ENCODE measurements around the gene GIMAP6.
"Not testable (repeated sequence)": the region's sequence is repeated elsewhere in the genome, so short reads cannot be mapped to it uniquely, and the experiment has no call there.

GIMAP6 gene

DNA sequence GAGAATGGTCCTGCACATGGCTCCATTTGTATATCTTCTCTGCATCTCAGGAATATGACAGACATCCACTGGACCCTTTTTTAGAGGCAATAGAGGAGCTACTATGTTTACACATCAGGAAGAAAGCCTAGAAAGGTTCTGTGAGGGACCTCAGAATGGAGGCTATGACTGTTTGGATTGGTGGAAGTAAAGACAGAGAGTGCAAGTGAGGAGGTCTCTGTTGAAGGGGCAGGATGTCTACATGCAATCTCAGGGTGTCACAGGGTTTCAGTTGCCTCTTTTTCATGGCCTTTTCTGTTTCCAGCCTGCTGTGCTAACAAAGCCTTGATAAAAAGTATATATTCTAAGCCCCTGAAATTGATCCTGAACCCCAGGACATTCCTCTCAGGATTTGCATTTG is 9.7 kb upstream of the GIMAP6 start:
- no peaks in the 10 kb centered on the region for H3K27me3 ChIP-seq (ENCODE audit: control insufficient read depth, insufficient read depth, low read length)
- no peak overlapping the region for H3K9ac ChIP-seq (ENCODE audit: low read depth, low read length)

DNA sequence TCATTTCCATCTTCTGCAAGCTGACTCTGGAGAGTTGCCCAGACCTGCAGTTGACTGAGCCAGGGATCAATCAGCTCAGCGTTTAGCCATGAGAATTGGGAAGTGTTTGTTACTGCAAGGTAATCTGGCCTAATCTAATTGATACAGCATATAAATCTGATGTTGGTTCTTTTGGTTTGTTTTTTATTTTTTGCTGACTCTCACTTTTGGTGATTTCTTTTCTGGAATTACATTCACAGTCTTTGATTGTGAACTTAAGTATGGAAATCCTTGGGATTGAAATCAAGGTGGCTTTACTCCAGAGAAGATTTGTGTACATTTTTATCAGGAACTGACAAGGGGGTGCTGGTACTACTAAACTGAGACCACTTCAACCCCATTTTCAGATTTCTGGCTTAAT is 1.7 kb upstream of the GIMAP6 start:
- Histone ChIP-seq H3K9ac (ENCODE audit: low read depth, low read length) (no peak overlapping the region), H3K27me3 (ENCODE audit: control insufficient read depth, insufficient read depth, low read length) (no peaks in the 10 kb centered on the region), H3K9me3 (ENCODE audit: control insufficient read depth, insufficient read depth, low read length) (no peaks in the 10 kb centered on the region), H3K36me3 (ENCODE audit: control insufficient read depth, insufficient read depth, low read length) (no peaks in the 10 kb centered on the region), H3K4me1 (ENCODE audit: control insufficient read depth, insufficient read depth, low read length) (no peaks in the 10 kb centered on the region), H3K4me3 (ENCODE audit: low read depth, low read length) (no peak overlapping the region)

More for the DNA sequence above, 9.7 kb upstream of the GIMAP6 start:
- no peaks in the 10 kb centered on the region for H3K36me3 ChIP-seq (ENCODE audit: control insufficient read depth, insufficient read depth, low read length)
- H3K9me3 ChIP-seq (ENCODE audit: control insufficient read depth, insufficient read depth, low read length): no peaks in the 10 kb centered on the region
- no peak overlapping the region for H3K4me3 ChIP-seq (ENCODE audit: low read depth, low read length)
- no peaks in the 10 kb centered on the region for H3K4me1 ChIP-seq (ENCODE audit: control insufficient read depth, insufficient read depth, low read length)

DNA sequence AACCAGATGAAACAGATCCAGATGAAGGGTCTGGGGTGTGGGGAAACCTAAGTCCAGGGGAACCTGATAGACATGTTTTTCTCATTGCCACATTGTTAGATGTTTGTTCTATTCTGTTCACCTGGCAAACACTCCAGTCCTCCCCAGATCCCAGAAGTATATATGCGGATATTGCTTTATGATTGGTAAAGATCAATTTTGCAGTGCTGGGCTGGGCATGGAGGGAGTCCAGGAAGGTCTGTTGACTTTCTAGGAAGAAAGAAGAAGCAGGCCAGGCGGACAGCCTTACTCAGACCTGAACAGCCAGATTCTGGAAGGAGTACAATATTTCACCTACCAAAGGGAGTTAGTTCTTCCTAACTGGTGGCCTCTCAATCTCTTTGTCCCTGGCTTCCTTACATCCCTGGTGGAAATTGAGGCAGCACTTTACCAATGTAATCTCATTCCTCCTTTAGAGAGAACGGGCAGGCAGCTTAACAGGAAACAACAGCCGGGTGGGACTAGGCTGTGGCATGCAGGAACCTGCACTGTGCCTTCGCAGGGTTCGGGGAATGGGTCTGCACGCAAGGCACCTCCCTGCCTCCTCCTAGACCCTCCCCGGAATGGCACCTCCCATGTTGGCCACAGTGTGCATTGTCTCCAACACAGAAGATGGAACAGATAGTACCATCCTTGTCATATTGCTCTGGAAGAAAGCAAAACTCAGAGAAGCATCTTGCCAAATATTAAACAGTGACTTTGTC is 930 bp downstream of the GIMAP6 start:
- H3K27me3 ChIP-seq (ENCODE audit: control insufficient read depth, insufficient read depth, low read length): no peaks in the 10 kb centered on the region

DNA sequence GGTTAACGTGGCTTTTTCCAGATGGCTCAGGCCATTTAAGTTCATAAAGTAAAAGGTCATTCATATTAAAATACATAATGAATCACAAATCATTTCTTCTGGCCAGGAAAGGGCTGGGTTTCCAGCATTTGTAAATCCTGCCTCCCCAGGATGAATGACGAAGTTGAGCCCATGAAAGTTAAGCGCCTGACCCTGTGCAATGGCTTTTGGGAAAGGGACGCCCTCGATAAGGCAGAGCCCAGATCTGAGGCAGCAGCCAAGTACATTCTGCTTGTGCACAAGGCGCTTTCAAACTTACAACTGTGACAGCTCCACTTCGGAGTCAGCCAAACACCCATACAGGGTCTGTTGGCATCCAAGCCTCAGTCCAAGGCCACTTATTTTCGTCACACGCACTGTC is 2.8 kb downstream of the GIMAP6 start:
- H3K9me3 ChIP-seq (ENCODE audit: control insufficient read depth, insufficient read depth, low read length): no peaks in the 10 kb centered on the region
- H3K27me3 ChIP-seq (ENCODE audit: control insufficient read depth, insufficient read depth, low read length): no peaks in the 10 kb centered on the region
- H3K9ac ChIP-seq (ENCODE audit: low read depth, low read length): no peak overlapping the region
- H3K36me3 ChIP-seq (ENCODE audit: control insufficient read depth, insufficient read depth, low read length): no peaks in the 10 kb centered on the region
- H3K4me1 ChIP-seq (ENCODE audit: control insufficient read depth, insufficient read depth, low read length): no peaks in the 10 kb centered on the region
- no peak overlapping the region for H3K4me3 ChIP-seq (ENCODE audit: low read depth, low read length)

More for the DNA sequence above, 930 bp downstream of the GIMAP6 start:
- Histone ChIP-seq H3K9ac (ENCODE audit: low read depth, low read length) (no peak overlapping the region), H3K4me3 (ENCODE audit: low read depth, low read length) (no peak overlapping the region), H3K36me3 (ENCODE audit: control insufficient read depth, insufficient read depth, low read length) (no peaks in the 10 kb centered on the region), H3K9me3 (ENCODE audit: control insufficient read depth, insufficient read depth, low read length) (no peaks in the 10 kb centered on the region), H3K4me1 (ENCODE audit: control insufficient read depth, insufficient read depth, low read length) (no peaks in the 10 kb centered on the region)

DNA sequence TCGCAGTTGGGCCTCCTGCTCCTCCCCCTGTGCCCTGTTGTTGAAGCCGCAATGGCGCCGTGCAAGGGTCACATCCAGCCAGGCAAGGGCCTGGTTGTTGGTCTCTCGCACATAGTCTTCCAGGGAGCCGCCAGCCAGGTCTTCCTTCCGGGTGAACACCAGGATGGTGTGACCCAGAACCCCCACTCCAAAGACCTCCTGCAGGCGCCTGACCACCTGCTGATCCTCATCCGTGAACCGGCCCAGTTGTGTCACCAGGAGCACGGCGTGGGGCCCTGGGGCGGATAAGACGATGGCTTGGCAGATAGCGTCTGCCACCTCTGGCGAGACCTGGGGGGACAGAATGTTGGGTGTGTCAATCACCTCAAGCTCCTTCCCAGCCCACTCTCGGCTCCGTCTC is 4.2 kb downstream of the GIMAP6 start:
- no peak overlapping the region for H3K4me3 ChIP-seq (ENCODE audit: low read depth, low read length)
- H3K9me3 ChIP-seq (ENCODE audit: control insufficient read depth, insufficient read depth, low read length): no peaks in the 10 kb centered on the region

DNA sequence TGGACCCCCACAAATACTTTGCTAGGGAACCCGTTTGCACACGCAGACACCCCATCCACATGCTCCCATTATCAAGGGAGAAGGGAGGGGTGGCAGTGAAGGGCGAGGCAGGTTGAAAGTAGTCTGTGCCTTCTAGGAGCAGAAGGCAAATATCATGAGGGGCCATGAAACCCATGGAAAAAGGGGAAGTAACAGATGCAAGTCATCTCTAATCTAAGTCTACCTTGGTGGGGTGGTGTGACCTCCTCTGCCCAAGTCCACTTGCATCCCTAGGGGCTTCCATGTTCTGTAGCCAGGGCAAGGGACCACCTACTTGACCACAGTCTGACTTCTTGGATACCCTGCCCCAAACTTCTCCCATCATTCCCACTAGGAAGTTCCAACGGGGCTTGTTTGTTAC is 5.5 kb downstream of the GIMAP6 start:
- no peaks in the 10 kb centered on the region for H3K36me3 ChIP-seq (ENCODE audit: control insufficient read depth, insufficient read depth, low read length)
- no peak overlapping the region for H3K4me3 ChIP-seq (ENCODE audit: low read depth, low read length)
- no peaks in the 10 kb centered on the region for H3K9me3 ChIP-seq (ENCODE audit: control insufficient read depth, insufficient read depth, low read length)
- H3K27me3 ChIP-seq (ENCODE audit: control insufficient read depth, insufficient read depth, low read length): no peaks in the 10 kb centered on the region
- no peak overlapping the region for H3K9ac ChIP-seq (ENCODE audit: low read depth, low read length)
- H3K4me1 ChIP-seq (ENCODE audit: control insufficient read depth, insufficient read depth, low read length): no peaks in the 10 kb centered on the region

More for the DNA sequence above, 4.2 kb downstream of the GIMAP6 start:
- H3K36me3 ChIP-seq (ENCODE audit: control insufficient read depth, insufficient read depth, low read length): no peaks in the 10 kb centered on the region
- H3K27me3 ChIP-seq (ENCODE audit: control insufficient read depth, insufficient read depth, low read length): no peaks in the 10 kb centered on the region
- H3K9ac ChIP-seq (ENCODE audit: low read depth, low read length): no peak overlapping the region
- no peaks in the 10 kb centered on the region for H3K4me1 ChIP-seq (ENCODE audit: control insufficient read depth, insufficient read depth, low read length)

DNA sequence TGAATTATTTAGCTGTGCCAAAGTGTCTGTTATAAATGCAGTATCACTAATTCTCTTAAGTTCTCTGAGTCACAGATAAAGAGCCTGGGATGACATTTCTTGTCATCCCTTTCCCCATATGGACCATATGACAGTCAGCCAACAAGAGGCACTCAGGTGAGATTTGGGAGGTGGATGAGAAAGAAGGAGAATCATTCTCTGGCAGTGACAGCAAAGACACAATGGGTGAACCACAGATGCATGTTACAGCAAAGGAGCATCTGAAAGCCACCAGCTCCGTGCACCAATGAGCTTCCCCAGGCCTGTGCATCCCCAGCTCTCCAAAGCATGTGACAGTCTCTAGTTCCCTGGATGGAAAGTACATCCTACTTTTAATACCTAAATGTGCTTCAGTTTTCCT is 10.8 kb downstream of the GIMAP6 start:
- H3K9me3 ChIP-seq (ENCODE audit: control insufficient read depth, insufficient read depth, low read length): no peaks in the 10 kb centered on the region
- no peak overlapping the region for H3K9ac ChIP-seq (ENCODE audit: low read depth, low read length)
- no peaks in the 10 kb centered on the region for H3K36me3 ChIP-seq (ENCODE audit: control insufficient read depth, insufficient read depth, low read length)
- H3K4me1 ChIP-seq (ENCODE audit: control insufficient read depth, insufficient read depth, low read length): no peaks in the 10 kb centered on the region
- H3K4me3 ChIP-seq (ENCODE audit: low read depth, low read length): no peak overlapping the region
- H3K27me3 ChIP-seq (ENCODE audit: control insufficient read depth, insufficient read depth, low read length): no peaks in the 10 kb centered on the region

DNA sequence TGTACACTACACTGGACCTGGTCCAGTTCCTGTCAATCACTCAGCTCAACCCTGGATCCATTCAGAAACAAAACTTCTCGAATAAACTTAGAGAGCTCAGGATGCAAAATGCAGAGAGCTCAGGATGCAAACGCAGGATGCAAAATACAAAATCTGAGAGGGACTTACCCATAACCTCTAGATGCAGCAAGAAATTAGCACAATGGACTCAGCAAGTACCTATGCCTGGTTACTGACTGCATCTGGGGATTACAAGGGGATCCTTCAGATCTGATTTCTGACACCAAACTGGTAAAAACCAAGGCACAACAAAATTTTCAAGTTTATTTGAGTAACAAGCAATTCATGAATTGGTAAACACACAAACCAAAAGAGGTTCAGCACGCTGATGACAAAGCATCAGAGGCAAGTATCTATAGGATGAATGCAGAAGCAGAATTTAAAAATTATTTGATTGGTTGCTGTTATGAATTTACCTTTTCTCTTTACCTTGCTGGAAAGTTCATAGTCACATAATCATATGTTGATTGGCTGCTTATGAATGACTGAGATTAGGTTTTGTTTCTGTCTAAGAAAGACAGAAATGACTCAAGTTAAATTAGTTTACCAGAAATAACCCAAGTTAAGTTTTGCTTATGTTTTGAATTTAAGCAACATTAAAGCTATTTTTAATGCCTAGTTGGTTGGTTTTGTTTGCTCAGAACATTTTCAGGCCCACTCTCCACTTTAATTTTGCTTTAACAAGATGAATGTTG is 11.4 kb downstream of the GIMAP6 start:
- no peaks in the 10 kb centered on the region for H3K27me3 ChIP-seq (ENCODE audit: control insufficient read depth, insufficient read depth, low read length)
- no peaks in the 10 kb centered on the region for H3K9me3 ChIP-seq (ENCODE audit: control insufficient read depth, insufficient read depth, low read length)
- H3K4me1 ChIP-seq (ENCODE audit: control insufficient read depth, insufficient read depth, low read length): no peaks in the 10 kb centered on the region
- no peak overlapping the region for H3K4me3 ChIP-seq (ENCODE audit: low read depth, low read length)
- no peaks in the 10 kb centered on the region for H3K36me3 ChIP-seq (ENCODE audit: control insufficient read depth, insufficient read depth, low read length)
- no peak overlapping the region for H3K9ac ChIP-seq (ENCODE audit: low read depth, low read length)

DNA sequence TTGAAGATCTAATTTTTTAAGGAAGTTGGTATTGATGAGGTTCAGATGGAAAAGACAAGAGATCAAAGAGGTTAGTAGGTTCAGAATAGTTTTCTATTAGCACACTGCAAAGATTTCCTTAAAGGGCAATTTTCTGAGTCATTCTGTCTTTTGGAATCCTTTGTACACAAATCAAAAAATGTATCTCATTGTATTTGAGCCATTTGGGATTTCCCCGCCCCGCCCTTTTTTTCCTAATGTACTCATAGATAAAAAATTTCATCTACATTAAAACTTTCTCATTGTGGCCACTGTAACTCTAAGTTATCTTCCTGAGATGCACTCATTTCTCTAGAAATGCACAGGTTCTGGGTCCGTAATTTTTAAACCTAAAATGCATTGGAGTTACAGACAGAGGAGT is 12.1 kb downstream of the GIMAP6 start:
- Histone ChIP-seq H3K9me3 (ENCODE audit: control insufficient read depth, insufficient read depth, low read length) (no peaks in the 10 kb centered on the region), H3K27me3 (ENCODE audit: control insufficient read depth, insufficient read depth, low read length) (no peaks in the 10 kb centered on the region), H3K36me3 (ENCODE audit: control insufficient read depth, insufficient read depth, low read length) (no peaks in the 10 kb centered on the region), H3K9ac (ENCODE audit: low read depth, low read length) (no peak overlapping the region), H3K4me3 (ENCODE audit: low read depth, low read length) (no peak overlapping the region), H3K4me1 (ENCODE audit: control insufficient read depth, insufficient read depth, low read length) (no peaks in the 10 kb centered on the region)

DNA sequence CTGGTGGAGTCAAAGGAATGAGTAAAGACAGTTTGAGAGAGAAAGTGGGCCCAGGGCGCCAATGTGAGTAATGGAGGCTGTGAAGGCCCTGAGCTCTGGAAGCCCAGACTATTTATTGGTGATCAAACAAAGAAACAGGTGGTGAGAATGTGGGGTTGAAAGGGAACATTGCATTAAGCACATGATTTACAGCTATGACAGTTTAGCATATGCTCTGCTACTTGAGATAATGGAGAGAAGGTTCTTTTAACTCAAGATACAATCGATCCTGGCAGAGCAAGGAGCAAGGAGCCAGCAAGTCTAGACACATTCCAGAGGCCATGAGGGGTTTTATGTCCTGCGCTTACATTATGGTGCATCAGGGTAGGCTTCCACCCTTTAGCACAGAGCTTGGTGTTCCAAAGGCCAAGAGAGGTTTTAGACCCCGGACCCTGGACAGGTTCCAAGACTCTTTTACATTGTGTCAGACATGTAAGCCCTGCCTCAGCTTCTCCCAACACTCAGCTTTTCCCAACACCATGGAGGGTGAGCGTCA is 16.9 kb downstream of the GIMAP6 start:
- H3K9ac ChIP-seq (ENCODE audit: low read depth, low read length); H3K9me3 ChIP-seq (ENCODE audit: control insufficient read depth, insufficient read depth, low read length); H3K4me3 ChIP-seq (ENCODE audit: low read depth, low read length); H3K36me3 ChIP-seq (ENCODE audit: control insufficient read depth, insufficient read depth, low read length); H3K27me3 ChIP-seq (ENCODE audit: control insufficient read depth, insufficient read depth, low read length); H3K4me1 ChIP-seq (ENCODE audit: control insufficient read depth, insufficient read depth, low read length): not testable (repeated sequence)

DNA sequence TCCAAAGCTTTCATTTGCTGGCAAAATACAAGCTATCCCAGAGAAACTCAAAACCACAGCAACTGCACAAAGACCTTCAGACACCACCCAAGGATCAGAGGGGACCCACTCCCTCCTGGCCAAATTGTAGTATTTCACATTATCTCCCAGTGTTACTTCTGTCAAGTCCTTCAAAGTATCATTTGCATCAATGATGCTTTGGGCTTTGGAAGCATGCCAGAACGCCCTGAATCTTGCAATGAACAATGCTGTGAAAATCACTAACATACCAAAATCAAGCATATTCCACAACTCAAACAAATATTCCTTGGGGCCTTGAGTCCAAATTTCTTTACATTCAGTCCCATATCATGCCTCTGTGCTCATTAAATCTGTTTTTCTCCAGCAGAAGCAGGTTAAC is 17.8 kb downstream of the GIMAP6 start:
- H3K4me3 ChIP-seq (ENCODE audit: low read depth, low read length); H3K36me3 ChIP-seq (ENCODE audit: control insufficient read depth, insufficient read depth, low read length); H3K9ac ChIP-seq (ENCODE audit: low read depth, low read length); H3K27me3 ChIP-seq (ENCODE audit: control insufficient read depth, insufficient read depth, low read length); H3K4me1 ChIP-seq (ENCODE audit: control insufficient read depth, insufficient read depth, low read length); H3K9me3 ChIP-seq (ENCODE audit: control insufficient read depth, insufficient read depth, low read length): not testable (repeated sequence)

DNA sequence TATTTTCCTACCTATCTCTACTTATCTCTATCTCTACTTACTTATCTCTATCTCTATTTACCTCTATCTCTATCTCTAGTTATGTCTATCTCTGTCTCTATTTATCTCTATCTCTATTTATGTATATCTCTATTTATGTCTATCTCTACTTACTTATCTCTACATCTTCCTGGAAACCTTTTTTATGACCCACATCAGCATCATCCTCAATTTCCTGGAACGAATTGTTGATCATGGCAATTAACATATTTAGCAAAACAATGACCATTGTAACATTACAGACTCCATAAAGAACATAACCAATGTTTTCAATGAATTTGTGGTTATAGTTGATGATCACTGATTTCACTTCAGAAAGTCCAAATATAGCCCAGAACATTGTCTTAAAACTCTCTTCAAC is 18.3 kb downstream of the GIMAP6 start:
- H3K9me3 ChIP-seq (ENCODE audit: control insufficient read depth, insufficient read depth, low read length): no peaks in the 10 kb centered on the region
- no peaks in the 10 kb centered on the region for H3K4me1 ChIP-seq (ENCODE audit: control insufficient read depth, insufficient read depth, low read length)
- H3K27me3 ChIP-seq (ENCODE audit: control insufficient read depth, insufficient read depth, low read length): no peaks in the 10 kb centered on the region
- H3K36me3 ChIP-seq (ENCODE audit: control insufficient read depth, insufficient read depth, low read length): no peaks in the 10 kb centered on the region
- H3K4me3 ChIP-seq (ENCODE audit: low read depth, low read length): no peak overlapping the region
- no peak overlapping the region for H3K9ac ChIP-seq (ENCODE audit: low read depth, low read length)

All from iPS-15b (cell line).